Heart right ventricle (tissue), 16 donors: ENCODE data around the gene BRPF3. TPM values are rescaled to one million over a fixed set of nuclear protein-coding genes. Genes with fewer than 3 reads are reported as not detected.

ENCODE experiments used
- ATAC-seq, 8 donors: fragments of 200-7000 bp; cut with Tn5 transposase; one replicate each; pipeline ENCODE4 v1.9.1; 2020; ENCODE audit warnings: mild to moderate bottlenecking in 8 of 8, moderate library complexity in 8 of 8, moderate number of reproducible peaks in 1 of 8
- DNase-seq, 2 donors: peaks; one replicate each; pipeline ENCODE4 v3.0.0-alpha.2; 2020
- H3K27ac ChIP-seq, 10 donors: fragments of 200-600 bp; sonication (generic) in 2 of 10; one replicate each; pipeline versions ENCODE4 v1.5.0 to v1.8.0; 2020 to 2022; ENCODE audit warnings: mild to moderate bottlenecking in 3 of 10
- H3K27me3 ChIP-seq, 7 donors: fragments of 200-600 bp; one replicate each; pipeline ENCODE4 v1.8.0; 2021 to 2022; ENCODE audit warnings: mild to moderate bottlenecking in 2 of 7
- H3K36me3 ChIP-seq, 9 donors: fragments of 200-600 bp; sonication (generic) in 1 of 9; one replicate each; pipeline versions ENCODE4 v1.5.0 to v1.8.0; 2020 to 2022; ENCODE audit warnings: mild to moderate bottlenecking in 2 of 9
- H3K4me1 ChIP-seq, 9 donors: fragments of 200-600 bp; sonication (generic) in 1 of 9; one replicate each; pipeline versions ENCODE4 v1.5.0 to v1.8.0; 2020 to 2022; ENCODE audit warnings: mild to moderate bottlenecking in 4 of 9
- H3K4me3 ChIP-seq, 10 donors: fragments of 200-600 bp; sonication (generic) in 2 of 10; one replicate each; pipeline versions ENCODE4 v1.5.0 to v1.8.0; 2020 to 2022; ENCODE audit warnings: mild to moderate bottlenecking in 7 of 10, moderate library complexity in 2 of 10
- H3K9me3 ChIP-seq, 11 donors: fragments of 200-600 bp in 10 of 11; sonication (generic) in 2 of 11; one replicate each; pipeline versions ENCODE4 v1.5.0 to v1.8.0; 2013 to 2022; ENCODE audit warnings: mild to moderate bottlenecking in 2 of 11, control low read depth in 1 of 11, moderate library complexity in 1 of 11
- WGBS, 2 donors: extraction: QIAGEN DNeasy Blood & Tissue Kit; methylation state at CpG; one replicate each; pipeline ENCODE4 v1.1.7; 2013; ENCODE audit warnings: inconsistent platforms in 1 of 2; 5-methylcytosine and 5-hydroxymethylcytosine counted together
- intact Hi-C, 10 donors: fragments of 100-400 bp; cut with DNase I; formaldehyde crosslinking; loops; one replicate each; pipeline versions ENCODE4 v1.11.1 to v1.14.2; 2022
- polyA plus RNA-seq, 2 donors: library from polyadenylated mRNA; stranded (reverse); fragments of 200-250 nt; gene quantifications; one replicate each; pipeline ENCODE4 v1.2.3, GENCODE V29; 2013
- total RNA-seq, 10 donors: library from RNA; stranded (reverse); fragmentation: NEBNext Ultra II Directional in 3 of 10; extraction: Animal tissue kit (Norgen Biotek cat#: 25700) in 3 of 10; gene quantifications; one replicate each; pipeline versions ENCODE4 v1.2.1 to v1.2.4, GENCODE V29; 2021 to 2023
- TF ChIP-seq, protein P1 (sequence below), 9 donors: fragments of 200-600 bp; sonication (generic) in 2 of 9; IDR thresholded peaks; one replicate each; pipeline versions ENCODE4 v1.5.0 to v1.8.0; 2021 to 2022; ENCODE audit warnings: antibody characterized with exemption in 9 of 9, mild to moderate bottlenecking in 5 of 9, moderate library complexity in 1 of 9
- donor health status: Arrhythmogenic right ventricular cardiomyopathy.
- donor health status: ischemic (EF 13 %, LVEDD 7.1; RV severe dilation, severe dysfunction).
- donor health status: healthy with polysubstance abuse.
- donor health status: DM: no; HTN: yes; CAD: no.
- donor health status: DM: no; HTN: no; CAD: no.
- donor health status: ischemic (EF 25% LVEDD 6.9; RV normal size, moderate dysfunction).
- donor health status: ischemic (EF 25% LVEDD 5.7; RV mildly dilated, moderate dysfunction).
- donor health status: healthy.
- donor health status: DM: yes; HTN: yes; CAD: no.
- donor health status: Ischemic cardiomyopathy.
- donor health status: ischemic (EF 35%, LVEDD 5.7; RV mildly dilated, moderate dysfunction).
- donor health status: nonischemic (EF 11% LVEDD 7.7; RV severe dilation, severe dysfunction).
- donor health status: DM: yes; HTN: yes; CAD: no.
- donor health status: PGD.
- donor health status: ischemic (EF 29% LVEDD 5.4; RV normal size, mild dysfunction).
- donor health status: nonischemic (EF 23%, LVEDD 6.1; RV moderate dilation, normal function).

Gene BRPF3
- total and polyA plus RNA-seq, 12 donors: 6.3 to 20.5 (median 16.1) TPM

GRCh38 chr6:36229223-36229622 is 32.7 kb downstream of the BRPF3 start:
- 87 to 88% methylated on average over 5 of the region's 5 CpGs for WGBS, 2 donors
- Histone ChIP-seq H3K36me3 (peaks cover 0 to 97% (median 35%) of the 10 kb centered on the region in 9 donors), H3K4me1 (peaks cover 0 to 12% (median 0%) of the 10 kb centered on the region in 9 donors), H3K4me3 (no peak overlapping the region), H3K27me3 (no peaks in the 10 kb centered on the region), H3K27ac (no peak overlapping the region), H3K9me3 (no peaks in the 10 kb centered on the region)
- DNase-seq (no peak), ATAC-seq (peak in 2 of 8 donors; percentile 24 to 37)
- intact Hi-C loops: no loop called here
- TF ChIP-seq, protein P1, sequence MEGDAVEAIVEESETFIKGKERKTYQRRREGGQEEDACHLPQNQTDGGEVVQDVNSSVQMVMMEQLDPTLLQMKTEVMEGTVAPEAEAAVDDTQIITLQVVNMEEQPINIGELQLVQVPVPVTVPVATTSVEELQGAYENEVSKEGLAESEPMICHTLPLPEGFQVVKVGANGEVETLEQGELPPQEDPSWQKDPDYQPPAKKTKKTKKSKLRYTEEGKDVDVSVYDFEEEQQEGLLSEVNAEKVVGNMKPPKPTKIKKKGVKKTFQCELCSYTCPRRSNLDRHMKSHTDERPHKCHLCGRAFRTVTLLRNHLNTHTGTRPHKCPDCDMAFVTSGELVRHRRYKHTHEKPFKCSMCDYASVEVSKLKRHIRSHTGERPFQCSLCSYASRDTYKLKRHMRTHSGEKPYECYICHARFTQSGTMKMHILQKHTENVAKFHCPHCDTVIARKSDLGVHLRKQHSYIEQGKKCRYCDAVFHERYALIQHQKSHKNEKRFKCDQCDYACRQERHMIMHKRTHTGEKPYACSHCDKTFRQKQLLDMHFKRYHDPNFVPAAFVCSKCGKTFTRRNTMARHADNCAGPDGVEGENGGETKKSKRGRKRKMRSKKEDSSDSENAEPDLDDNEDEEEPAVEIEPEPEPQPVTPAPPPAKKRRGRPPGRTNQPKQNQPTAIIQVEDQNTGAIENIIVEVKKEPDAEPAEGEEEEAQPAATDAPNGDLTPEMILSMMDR (IDR thresholded peaks at IDR 0.05): no peak

DNA sequence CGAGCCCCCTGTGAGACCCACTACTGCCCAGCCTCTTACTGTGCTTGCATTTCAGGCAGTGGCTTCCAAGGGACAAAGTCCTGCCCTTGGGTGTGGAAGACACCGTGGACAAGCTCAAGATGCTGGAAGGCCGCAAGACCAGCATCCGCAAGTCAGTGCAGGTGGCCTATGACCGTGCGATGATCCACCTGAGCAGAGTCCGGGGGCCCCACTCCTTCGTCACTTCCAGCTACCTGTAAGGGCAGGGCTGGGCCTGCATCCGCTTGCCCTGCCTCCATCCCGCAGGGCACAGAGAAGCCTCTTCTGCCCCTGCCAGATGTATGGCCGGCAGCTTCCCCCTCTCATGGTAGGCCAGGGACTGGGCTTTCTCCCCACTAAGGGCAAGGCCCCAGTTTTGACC is 33.8 kb downstream of the BRPF3 start:
- TF ChIP-seq, protein P1 (IDR thresholded peaks at IDR 0.05): no peak
- Histone ChIP-seq H3K36me3 (peaks cover 0 to 86% (median 30%) of the 10 kb centered on the region in 9 donors), H3K4me3 (no peak overlapping the region), H3K9me3 (no peaks in the 10 kb centered on the region), H3K27ac (no peak overlapping the region), H3K27me3 (no peaks in the 10 kb centered on the region), H3K4me1 (peaks cover 0 to under 1% (median 0%) of the 10 kb centered on the region in 9 donors)
- intact Hi-C loops: no loop called here
- no peak for ATAC-seq
- 97 to 98% methylated on average over 11 of the region's 11 CpGs for WGBS, 2 donors
- no peak for DNase-seq

- no peak for DNase-seq
- Histone ChIP-seq H3K9me3 (no peaks in the 10 kb centered on the region), H3K4me3 (no peak overlapping the region), H3K36me3 (peaks cover 0 to 68% (median 22%) of the 10 kb centered on the region in 9 donors), H3K27ac (no peak overlapping the region), H3K27me3 (no peaks in the 10 kb centered on the region), H3K4me1 (no peaks in the 10 kb centered on the region)
- WGBS, 2 donors: 83 to 90% methylated on average over 4 of the region's 4 CpGs
- intact Hi-C loops: no loop called here
- no peak for ATAC-seq
- TF ChIP-seq, protein P1 (IDR thresholded peaks at IDR 0.05): no peak
These were observed 35.6 kb downstream of the BRPF3 start for GRCh38 chr6:36232172-36232571.

DNA sequence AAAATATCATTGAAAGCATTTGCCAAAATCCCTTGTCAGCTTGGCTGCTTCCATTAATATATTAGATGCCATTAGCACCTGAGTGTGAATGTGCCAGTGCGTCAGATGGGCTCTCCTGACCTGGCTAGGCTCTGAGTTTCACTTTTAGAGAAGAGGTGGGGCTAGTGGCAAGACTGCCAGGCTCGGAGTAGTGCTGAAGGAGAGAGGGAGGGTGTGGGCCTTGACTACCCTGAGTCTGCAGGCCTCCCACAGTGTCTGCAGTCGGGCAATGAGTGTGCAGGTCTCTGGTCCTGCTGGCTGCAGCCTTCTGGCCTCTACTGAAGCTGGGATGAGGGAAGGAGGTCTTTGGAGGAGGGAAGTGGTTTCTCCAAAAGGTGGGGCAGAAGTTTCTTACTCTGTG is 38.8 kb downstream of the BRPF3 start:
- ATAC-seq: peak in 1 of 8 donors; percentile 25
- Histone ChIP-seq H3K9me3 (no peaks in the 10 kb centered on the region), H3K4me1 (no peaks in the 10 kb centered on the region), H3K4me3 (no peak overlapping the region), H3K27me3 (no peaks in the 10 kb centered on the region), H3K27ac (no peak overlapping the region), H3K36me3 (peaks cover 0 to 37% (median 14%) of the 10 kb centered on the region in 9 donors)
- 59 to 69% methylated on average over 3 of the region's 3 CpGs for WGBS, 2 donors
- intact Hi-C loops: no loop called here
- no peak for DNase-seq
- TF ChIP-seq, protein P1 (IDR thresholded peaks at IDR 0.05): no peak
